CD14-positive monocyte (primary cell): Measurements from ENCODE around the gene CST9. TPM values are rescaled to one million over a fixed set of nuclear protein-coding genes. Genes with fewer than 3 reads are reported as not detected.
"Not testable (repeated sequence)": the region's sequence is repeated elsewhere in the genome, so short reads cannot be mapped to it uniquely, and the experiment has no call there.

ENCODE experiments used
- DNase-seq, 3 donors: peaks; one replicate each; pipeline ENCODE4 v3.0.0-alpha.2; 2011 to 2022
- H2AFZ ChIP-seq: 2 replicates; pipeline ENCODE4 v1.6.0; 2012; ENCODE audit warnings: mild to moderate bottlenecking, low read depth, low read length, inconsistent platforms; ENCODE audit not compliant: insufficient read depth, poor library complexity, severe bottlenecking
- H3K27ac ChIP-seq, 2 donors: 1 replicate in 1 of 2; 2 replicates in 1 of 2; pipeline ENCODE4 v1.5.1; 2012 to 2013; ENCODE audit warnings: low read length in 2 of 2, control low read depth in 1 of 2, inconsistent platforms in 1 of 2, low read depth in 1 of 2, mild to moderate bottlenecking in 1 of 2
- H3K27me3 ChIP-seq, 2 donors: one replicate each; pipeline versions ENCODE4 v1.6.0 to v1.6.1; 2011 to 2013; ENCODE audit warnings: low read length in 2 of 2; ENCODE audit not compliant: control insufficient read depth in 2 of 2, insufficient read depth in 2 of 2
- H3K36me3 ChIP-seq, 2 donors: replicated peaks in 1 of 2; 1 replicate in 1 of 2; 2 replicates in 1 of 2; pipeline versions ENCODE4 v1.5.1 to v1.6.1; 2012 to 2013; ENCODE audit warnings: low read length in 2 of 2, control low read depth in 1 of 2, inconsistent platforms in 1 of 2, mild to moderate bottlenecking in 1 of 2; ENCODE audit not compliant: insufficient read depth in 2 of 2, control insufficient read depth in 1 of 2
- H3K4me1 ChIP-seq, 2 donors: 1 replicate in 1 of 2; 2 replicates in 1 of 2; pipeline versions ENCODE4 v1.5.1 to v1.6.1; 2012 to 2013; ENCODE audit warnings: low read length in 2 of 2, control low read depth in 1 of 2, inconsistent platforms in 1 of 2, mild to moderate bottlenecking in 1 of 2, moderate library complexity in 1 of 2; ENCODE audit not compliant: insufficient read depth in 2 of 2, control insufficient read depth in 1 of 2
- H3K4me2 ChIP-seq: replicated peaks from 2 replicates; pipeline ENCODE3; 2012; ENCODE audit warnings: low read length, moderate library complexity, mild to moderate bottlenecking; ENCODE audit not compliant: poor library complexity, severe bottlenecking; ENCODE audit errors: extremely low read depth
- H3K4me3 ChIP-seq, 3 experiments: fragments of 200-600 bp in 1 of 3; sonication (generic) in 1 of 3; replicated peaks in 1 of 3; 1 replicate in 2 of 3; 2 replicates in 1 of 3; pipeline ENCODE4 v1.5.1; 2011 to 2013; ENCODE audit warnings: low read length in 3 of 3, mild to moderate bottlenecking in 3 of 3, control low read depth in 2 of 3, low read depth in 2 of 3, inconsistent platforms in 1 of 3, moderate library complexity in 1 of 3
- H3K79me2 ChIP-seq: 2 replicates; pipeline ENCODE4 v1.6.0; 2012; ENCODE audit warnings: mild to moderate bottlenecking, control low read depth, inconsistent platforms, low read length, moderate library complexity; ENCODE audit not compliant: insufficient read depth
- H3K9ac ChIP-seq: 2 replicates; pipeline ENCODE4 v1.6.0; 2017; ENCODE audit warnings: low read length, mild to moderate bottlenecking; ENCODE audit not compliant: insufficient read depth, poor library complexity, severe bottlenecking
- H3K9me3 ChIP-seq, 2 donors: replicated peaks in 1 of 2; 1 replicate in 1 of 2; 2 replicates in 1 of 2; pipeline versions ENCODE4 v1.5.1 to v1.6.1; 2012 to 2013; ENCODE audit warnings: low read length in 2 of 2, control low read depth in 1 of 2; ENCODE audit not compliant: control insufficient read depth in 1 of 2, insufficient read depth in 1 of 2
- H4K20me1 ChIP-seq: 2 replicates; pipeline ENCODE4 v1.6.0; 2012; ENCODE audit warnings: mild to moderate bottlenecking, low read length, control low read depth, moderate library complexity; ENCODE audit not compliant: insufficient read depth
- H3K27ac Mint-ChIP-seq, 7 donors: one replicate each; pipeline ENCODE4 v1.8.0; 2020; ENCODE audit warnings: mild to moderate bottlenecking in 7 of 7, mixed read lengths in 7 of 7, moderate library complexity in 6 of 7, inconsistent platforms in 2 of 7
- H3K27me3 Mint-ChIP-seq, 3 donors: one replicate each; pipeline ENCODE4 v1.8.0; 2021 to 2022; ENCODE audit warnings: low read depth in 3 of 3, mild to moderate bottlenecking in 3 of 3, mixed read lengths in 3 of 3, moderate library complexity in 3 of 3, inconsistent platforms in 1 of 3
- H3K36me3 Mint-ChIP-seq, 2 donors: one replicate each; pipeline ENCODE4 v1.8.0; 2020; ENCODE audit warnings: mixed read lengths in 2 of 2, inconsistent platforms in 1 of 2, mild to moderate bottlenecking in 1 of 2
- H3K4me1 Mint-ChIP-seq: one replicate; pipeline ENCODE4 v1.8.0; 2020; ENCODE audit warnings: mild to moderate bottlenecking, mixed read lengths
- H3K4me3 Mint-ChIP-seq, 2 donors: one replicate each; pipeline ENCODE4 v1.8.0; 2020; ENCODE audit warnings: mild to moderate bottlenecking in 2 of 2, mixed read lengths in 2 of 2, moderate library complexity in 1 of 2
- H3K9me3 Mint-ChIP-seq, 7 donors: one replicate each; pipeline ENCODE4 v1.8.0; 2020 to 2022; ENCODE audit warnings: mixed read lengths in 7 of 7, mild to moderate bottlenecking in 6 of 7, moderate library complexity in 6 of 7, inconsistent platforms in 2 of 7
- CTCF ChIP-seq: fragments of 200-600 bp; IDR thresholded peaks from one replicate; pipeline ENCODE4 v1.8.0; 2022; ENCODE audit warnings: antibody characterized with exemption, mild to moderate bottlenecking
- WGBS: methylation state at CpG from one replicate; pipeline ENCODE4 v1.1.5; 2013; ENCODE audit warnings: missing lambda C conversion rate; ENCODE audit not compliant: insufficient coverage; 5-methylcytosine and 5-hydroxymethylcytosine counted together
- intact Hi-C, 2 donors: fragments of 100-400 bp; cut with micrococcal nuclease; formaldehyde crosslinking; loops; one replicate each; pipeline versions ENCODE4 v1.15.0 to v1.15.1; 2023
- polyA plus RNA-seq, 3 donors: library from polyadenylated mRNA; depleted of rRNA in 1 of 3; unstranded in 2 of 3; stranded (reverse) in 1 of 3; fragments of 300-500 nt in 2 of 3; fragments of >200 nt in 1 of 3; fragmentation: Illumina TruSeq in 2 of 3; gene quantifications; 1 replicate in 2 of 3; 2 replicates in 1 of 3; pipeline ENCODE4 v1.2.3, GENCODE V29; 2012 to 2021

The CST9 gene
- polyA plus RNA-seq, 3 donors, result 0.13 TPM; not detected in 2

DNA sequence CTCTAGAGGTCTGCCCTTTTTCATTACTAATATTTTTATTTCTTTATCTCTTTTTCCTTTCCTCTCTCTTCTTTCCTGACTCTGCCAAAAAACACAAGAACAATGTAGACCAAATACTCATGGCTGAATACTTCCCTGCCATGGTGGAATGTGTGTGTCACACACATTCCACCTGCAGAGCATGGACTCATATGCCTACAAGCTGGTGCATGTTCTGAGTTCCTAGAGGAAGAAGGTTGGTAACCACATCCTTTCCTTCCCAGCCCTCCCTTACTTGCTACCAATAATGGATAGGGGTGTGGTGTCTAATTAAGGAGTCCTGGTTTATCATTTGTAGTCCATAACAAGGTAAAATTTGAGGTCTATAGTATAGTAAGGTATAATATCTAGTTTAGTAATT, 22.2 kb downstream of the CST9 start:
- Mint-ChIP-seq H3K27ac (no peak overlapping the region), H3K9me3 (peaks cover 0 to 4% (median 3%) of the 10 kb centered on the region in 7 donors), H3K4me3 (no peak overlapping the region), H3K4me1 (peaks cover 2% of the 10 kb centered on the region), H3K27me3 (peaks cover 3 to 17% (median 11%) of the 10 kb centered on the region in 3 donors), H3K36me3 (no peaks in the 10 kb centered on the region)
- no peak overlapping the region for H2AFZ ChIP-seq
- no peaks in the 10 kb centered on the region for H3K36me3 ChIP-seq
- H3K27ac ChIP-seq, result no peak overlapping the region
- no peaks in the 10 kb centered on the region for H3K79me2 ChIP-seq
- H3K4me3 ChIP-seq, result no peak overlapping the region
- H3K4me1 ChIP-seq, result peaks cover 0 to 1% of the 10 kb centered on the region in 2 donors
- no peaks in the 10 kb centered on the region for H4K20me1 ChIP-seq
- no peaks in the 10 kb centered on the region for H3K27me3 ChIP-seq
- H3K9me3 ChIP-seq, result no peaks in the 10 kb centered on the region
- TF ChIP-seq CTCF, result no peak
- H3K9ac ChIP-seq, result no peak overlapping the region
- no peak for DNase-seq
- H3K4me2 ChIP-seq, result no peak overlapping the region
- intact Hi-C loops, result no loop called here

DNA sequence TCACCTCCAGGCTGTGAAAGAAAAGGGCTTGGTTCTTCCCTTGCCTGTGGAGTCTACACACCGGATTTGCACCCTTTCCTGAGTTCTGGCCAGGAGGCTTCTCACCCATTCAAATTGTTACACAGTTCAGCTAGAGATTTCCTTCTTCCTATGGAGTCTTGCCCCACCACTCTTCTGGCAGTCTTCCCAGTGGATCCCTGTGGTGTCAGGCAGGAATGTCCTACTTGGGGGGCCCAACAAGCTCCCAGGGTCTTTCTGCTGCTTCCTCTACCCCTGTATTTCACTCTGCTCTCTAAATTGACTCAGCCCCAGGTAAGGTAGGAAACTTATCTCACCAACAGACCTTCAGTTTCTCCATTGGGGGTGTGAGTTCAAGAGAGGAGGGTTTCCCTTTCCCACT, 23.4 kb downstream of the CST9 start:
- H3K27me3 ChIP-seq, result no peaks in the 10 kb centered on the region
- Mint-ChIP-seq H3K4me1 (no peaks in the 10 kb centered on the region), H3K36me3 (no peaks in the 10 kb centered on the region), H3K4me3 (no peak overlapping the region), H3K9me3 (peaks cover 0 to 4% (median 3%) of the 10 kb centered on the region in 7 donors), H3K27ac (no peak overlapping the region), H3K27me3 (peaks cover 2 to 15% (median 11%) of the 10 kb centered on the region in 3 donors)
- H3K27ac ChIP-seq, result no peak overlapping the region
- no peak for DNase-seq
- H4K20me1 ChIP-seq, result no peaks in the 10 kb centered on the region
- no peak overlapping the region for H3K4me2 ChIP-seq
- no peaks in the 10 kb centered on the region for H3K4me1 ChIP-seq
- H3K79me2 ChIP-seq, result no peaks in the 10 kb centered on the region
- intact Hi-C loops, result no loop called here
- no peak overlapping the region for H2AFZ ChIP-seq
- no peaks in the 10 kb centered on the region for H3K9me3 ChIP-seq
- TF ChIP-seq CTCF, result no peak
- H3K9ac ChIP-seq, result no peak overlapping the region
- no peaks in the 10 kb centered on the region for H3K36me3 ChIP-seq
- no peak overlapping the region for H3K4me3 ChIP-seq
- WGBS, result no CpG with 5 or more reads among the region's 1 CpG

- H3K36me3 ChIP-seq, H2AFZ ChIP-seq, H3K27me3 ChIP-seq, H4K20me1 ChIP-seq, H3K79me2 ChIP-seq, intact Hi-C loops, H3K4me3 Mint-ChIP-seq, H3K9me3 ChIP-seq, H3K4me1 Mint-ChIP-seq, H3K4me2 ChIP-seq, H3K9ac ChIP-seq, H3K36me3 Mint-ChIP-seq, H3K27ac ChIP-seq, H3K4me3 ChIP-seq, H3K9me3 Mint-ChIP-seq, DNase-seq, H3K4me1 ChIP-seq: not testable (repeated sequence)
- WGBS, result 98% methylated on average over 7 of the region's 9 CpGs
- peak overlapping the region in 1 of 7 donors; percentile 43 for H3K27ac Mint-ChIP-seq
- peaks cover 2 to 15% (median 11%) of the 10 kb centered on the region in 3 donors for H3K27me3 Mint-ChIP-seq
Observed at GRCh38 chr20:23581833-23582232, 23.9 kb downstream of the CST9 start.
